Adrenal gland (tissue), 5 donors: ENCODE data around the gene IL1RAPL1.

Experiments
- CTCF ChIP-seq, 6 experiments: fragments of 450-650 bp in 4 of 6; fragments of 200-600 bp in 2 of 6; sonication (generic) in 1 of 6; IDR thresholded peaks; 1 replicate in 5 of 6; 2 replicates in 1 of 6; pipeline versions ENCODE4 v1.5.1 to v1.8.0; 2016 to 2021; ENCODE audit warnings: antibody characterized with exemption in 6 of 6, mild to moderate bottlenecking in 2 of 6, moderate library complexity in 1 of 6
- POLR2A ChIP-seq, 2 donors: fragments of 450-650 bp; IDR thresholded peaks; one replicate each; pipeline ENCODE4 v1.6.1; 2017; ENCODE audit warnings: antibody characterized with exemption in 2 of 2, mild to moderate bottlenecking in 2 of 2, moderate library complexity in 1 of 2
- donor health status: DM: no; HTN: no; CAD: no.

- TF ChIP-seq CTCF (IDR thresholded peaks at IDR 0.05) (no peak), POLR2A (IDR thresholded peaks at IDR 0.05) (no peak)
Measured at GRCh38 chrX:28835991-28836390, 248.7 kb downstream of the IL1RAPL1 start.
